Astrocyte of the spinal cord (primary cell): Measurements from ENCODE around the gene VWA5B1.
"Not testable (repeated sequence)": the region's sequence is repeated elsewhere in the genome, so short reads cannot be mapped to it uniquely, and the experiment has no call there.

Source experiments
- DNase-seq: peaks from one replicate; pipeline ENCODE4 v3.0.0; 2011; ENCODE audit warnings: low read depth, low spot score
- H3K4me3 ChIP-seq: 2 replicates; pipeline ENCODE4 v1.5.1; 2011; ENCODE audit warnings: low read depth, mild to moderate bottlenecking, low read length, moderate library complexity
- CTCF ChIP-seq: IDR thresholded peaks from 2 replicates; pipeline ENCODE4 v1.5.1; 2012; ENCODE audit warnings: low read depth, mild to moderate bottlenecking, low read length, inconsistent platforms
- in situ Hi-C: cut with HindIII; loops from 2 replicates; pipeline ENCODE4 v1.10.0; 2017; ENCODE audit warnings: low sequenced_read_pairs

The VWA5B1 gene

DNA sequence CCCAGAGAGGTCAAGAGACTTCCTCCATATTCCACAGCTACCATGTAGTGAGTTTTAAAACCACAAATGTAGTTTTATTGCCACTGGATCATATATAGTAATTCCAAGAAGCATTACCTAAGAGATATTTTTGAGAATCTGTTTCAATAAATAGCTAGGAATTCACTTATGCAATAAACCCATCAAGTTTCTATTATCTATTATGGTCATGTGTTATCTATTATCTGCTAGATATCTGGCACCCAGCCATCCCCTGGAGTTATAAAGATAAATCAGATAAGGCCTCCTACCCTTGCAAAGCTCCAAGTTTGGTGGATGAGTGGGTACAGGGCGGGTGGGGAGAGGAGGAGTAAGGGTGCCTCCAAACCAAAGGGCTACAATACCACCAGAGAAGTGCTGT lies 10.3 kb upstream of the VWA5B1 start:
- in situ Hi-C loops, result no loop called here
- H3K4me3 ChIP-seq, result no peak overlapping the region
- no peak for DNase-seq
- TF ChIP-seq CTCF, result no peak

- TF ChIP-seq CTCF, result no peak
Observed at GRCh38 chr1:20280906-20281305, 9.8 kb upstream of the VWA5B1 start.

DNA sequence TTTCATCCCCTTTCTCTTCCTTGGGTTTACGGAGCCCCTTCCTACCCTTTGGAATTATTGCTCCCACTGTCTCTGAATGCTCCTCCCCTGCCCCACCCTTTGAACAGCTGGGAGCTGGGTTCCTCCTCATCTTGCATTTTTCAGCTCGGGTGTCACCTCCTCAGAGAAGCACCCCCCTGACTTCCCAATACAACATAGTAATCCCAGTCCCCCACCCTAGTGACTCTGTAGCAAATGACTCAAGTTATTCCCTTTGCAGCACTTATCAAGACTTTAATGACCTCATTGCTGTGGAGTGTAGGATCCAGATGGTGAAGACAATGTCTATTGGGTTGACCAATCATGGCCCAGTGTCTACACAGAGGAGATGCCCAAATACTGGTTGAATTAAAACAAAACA lies 8.9 kb upstream of the VWA5B1 start:
- DNase-seq, result no peak
- in situ Hi-C loops, result no loop called here
- no peak for TF ChIP-seq CTCF
- H3K4me3 ChIP-seq, result no peak overlapping the region

More at GRCh38 chr1:20280906-20281305, 9.8 kb upstream of the VWA5B1 start:
- no peak overlapping the region for H3K4me3 ChIP-seq
- no peak for DNase-seq
- in situ Hi-C loops, result no loop called here

- no peak for TF ChIP-seq CTCF
- in situ Hi-C loops, result no loop called here
- no peak overlapping the region for H3K4me3 ChIP-seq
- no peak for DNase-seq
Observed at GRCh38 chr1:20282533-20282932, 8.1 kb upstream of the VWA5B1 start.

DNA sequence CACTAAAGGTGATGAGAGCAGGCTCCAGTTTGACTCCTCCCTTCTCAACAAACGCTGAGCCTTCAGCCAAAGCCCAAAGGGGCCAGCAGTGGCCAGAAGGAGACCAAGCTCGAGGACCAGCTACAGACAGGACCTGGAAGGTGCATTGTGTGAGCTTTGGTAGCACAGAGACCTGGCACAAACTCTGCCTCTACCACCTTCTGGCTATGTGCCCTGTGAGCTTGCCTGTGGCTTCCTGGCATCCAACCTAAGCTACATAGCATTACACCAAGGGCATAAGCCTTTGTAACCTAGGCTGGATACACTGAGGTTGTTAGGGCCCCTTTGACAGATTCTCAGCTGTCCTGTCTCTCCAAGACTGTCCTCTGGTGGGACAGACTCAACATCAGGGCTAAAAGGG lies 6.6 kb upstream of the VWA5B1 start:
- no peak for TF ChIP-seq CTCF
- in situ Hi-C loops, result no loop called here
- no peak for DNase-seq
- no peak overlapping the region for H3K4me3 ChIP-seq

- TF ChIP-seq CTCF, result no peak
- in situ Hi-C loops, result no loop called here
- H3K4me3 ChIP-seq, result no peak overlapping the region
- DNase-seq, result no peak
Observed at GRCh38 chr1:20284625-20285024, 6.0 kb upstream of the VWA5B1 start.

- DNase-seq, result no peak
- TF ChIP-seq CTCF, result no peak
- in situ Hi-C loops, result no loop called here
- H3K4me3 ChIP-seq, result no peak overlapping the region
Observed at GRCh38 chr1:20285510-20285909, 5.2 kb upstream of the VWA5B1 start.

DNA sequence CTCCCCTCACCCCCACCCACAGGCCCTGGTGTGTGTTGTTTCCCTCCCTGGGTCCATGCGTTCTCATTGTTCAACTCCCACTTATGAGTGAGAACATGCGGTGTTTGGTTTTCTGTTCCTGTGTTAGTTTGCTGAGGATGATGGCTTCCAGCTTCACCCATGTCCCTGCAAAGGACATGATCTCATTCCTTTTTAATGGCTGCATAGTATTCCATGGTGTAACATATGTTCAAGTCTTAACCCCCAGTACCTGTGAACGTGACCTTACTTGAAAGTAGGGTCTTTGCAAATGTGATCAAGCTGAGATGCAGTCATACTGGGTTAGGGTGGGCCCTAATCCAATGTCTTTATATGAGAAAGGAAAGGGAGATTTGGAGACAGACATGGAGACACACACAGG lies 3.0 kb upstream of the VWA5B1 start:
- H3K4me3 ChIP-seq, in situ Hi-C loops, DNase-seq: not testable (repeated sequence)
